BE2C (cell line): ENCODE results near the gene P2RX1.

Source experiments
- DNase-seq: peaks from one replicate; pipeline ENCODE4 v3.0.0-alpha.2; 2020
- H3K27me3 ChIP-seq: fragments of 250-450 bp; sonication (Bioruptor Pico); 2 replicates; pipeline ENCODE4 v1.5.1; 2020; ENCODE audit warnings: mild to moderate bottlenecking
- H3K36me3 ChIP-seq: fragments of 250-450 bp; sonication (Bioruptor Pico); 2 replicates; pipeline ENCODE4 v1.5.1; 2020; ENCODE audit warnings: mild to moderate bottlenecking
- H3K4me1 ChIP-seq: fragments of 250-450 bp; sonication (Bioruptor Pico); 2 replicates; pipeline ENCODE4 v1.5.1; 2020
- H3K4me3 ChIP-seq: 2 replicates; pipeline ENCODE4 v1.5.1; 2011; ENCODE audit warnings: low read depth, low read length
- H3K9me3 ChIP-seq: fragments of 250-450 bp; sonication (Bioruptor Pico); 2 replicates; pipeline ENCODE4 v1.5.1; 2020
- CTCF ChIP-seq: IDR thresholded peaks from 2 replicates; pipeline ENCODE4 v1.5.1; 2012; ENCODE audit warnings: mild to moderate bottlenecking, low read depth, low read length

Gene P2RX1

GRCh38 chr17:3929181-3929580, 12.9 kb upstream of the P2RX1 start:
- H3K9me3 ChIP-seq, result no peaks in the 10 kb centered on the region
- no peaks in the 10 kb centered on the region for H3K4me1 ChIP-seq
- H3K27me3 ChIP-seq, result no peaks in the 10 kb centered on the region
- no peak for DNase-seq
- H3K4me3 ChIP-seq, result no peak overlapping the region
- no peak for TF ChIP-seq CTCF
- H3K36me3 ChIP-seq, result no peaks in the 10 kb centered on the region

- Histone ChIP-seq H3K36me3 (no peaks in the 10 kb centered on the region), H3K4me3 (no peak overlapping the region), H3K27me3 (no peaks in the 10 kb centered on the region), H3K4me1 (no peaks in the 10 kb centered on the region), H3K9me3 (no peaks in the 10 kb centered on the region)
- TF ChIP-seq CTCF, result no peak
- no peak for DNase-seq
Observed at GRCh38 chr17:3928406-3928805, 12.1 kb upstream of the P2RX1 start.

- TF ChIP-seq CTCF, result no peak
- no peaks in the 10 kb centered on the region for H3K27me3 ChIP-seq
- H3K4me1 ChIP-seq, result no peaks in the 10 kb centered on the region
- DNase-seq, result peak; percentile 32
- H3K9me3 ChIP-seq, result no peaks in the 10 kb centered on the region
- no peaks in the 10 kb centered on the region for H3K36me3 ChIP-seq
- H3K4me3 ChIP-seq, result no peak overlapping the region
Observed at GRCh38 chr17:3927628-3928340, 11.5 kb upstream of the P2RX1 start.

GRCh38 chr17:3926860-3927627, 10.8 kb upstream of the P2RX1 start:
- Histone ChIP-seq H3K27me3 (no peaks in the 10 kb centered on the region), H3K9me3 (no peaks in the 10 kb centered on the region), H3K36me3 (no peaks in the 10 kb centered on the region), H3K4me3 (no peak overlapping the region), H3K4me1 (no peaks in the 10 kb centered on the region)
- DNase-seq, result no peak
- no peak for TF ChIP-seq CTCF

- no peak for DNase-seq
- Histone ChIP-seq H3K4me3 (no peak overlapping the region), H3K9me3 (no peaks in the 10 kb centered on the region), H3K36me3 (no peaks in the 10 kb centered on the region), H3K4me1 (no peaks in the 10 kb centered on the region), H3K27me3 (no peaks in the 10 kb centered on the region)
- no peak for TF ChIP-seq CTCF
Observed at GRCh38 chr17:3925684-3926485, 9.6 kb upstream of the P2RX1 start.
